T-helper 2 cell (primary cell): ENCODE data around the gene SLC17A9.

Experiments
- DNase-seq, 5 experiments: peaks; one replicate each; pipeline versions ENCODE4 v3.0.0 to v3.0.0-alpha.2; 2012 to 2022

The SLC17A9 gene

GRCh38 chr20:62938105-62938888 is 14.2 kb upstream of the SLC17A9 start, which contains the start of gene GID8:
Gene GID8 (plus strand): TSS chr20:62938147. CDS start chr20:62941503, 3,356 bp downstream.
- peak in 1 of 5 experiments; percentile 28 for DNase-seq

- no peak for DNase-seq
These were observed 11.6 kb upstream of the SLC17A9 start for GRCh38 chr20:62940875-62941274.

GRCh38 chr20:62941792-62942191 is 10.7 kb upstream of the SLC17A9 start:
- no peak for DNase-seq

GRCh38 chr20:62942456-62942855 is 10.1 kb upstream of the SLC17A9 start:
- DNase-seq: no peak

- no peak for DNase-seq
These were observed 9.1 kb upstream of the SLC17A9 start for GRCh38 chr20:62943396-62943795.

- no peak for DNase-seq
These were observed 8.3 kb upstream of the SLC17A9 start for GRCh38 chr20:62944184-62944583.

GRCh38 chr20:62944746-62945145 is 7.8 kb upstream of the SLC17A9 start:
- no peak for DNase-seq

- DNase-seq: no peak
These were observed 6.7 kb upstream of the SLC17A9 start for GRCh38 chr20:62945771-62946339.

GRCh38 chr20:62946918-62947317 is 5.6 kb upstream of the SLC17A9 start:
- DNase-seq: no peak

GRCh38 chr20:62947532-62948300 is 4.8 kb upstream of the SLC17A9 start:
- no peak for DNase-seq

GRCh38 chr20:62949153-62949821 is 3.2 kb upstream of the SLC17A9 start:
- no peak for DNase-seq

- DNase-seq: no peak
These were observed 2.5 kb upstream of the SLC17A9 start for GRCh38 chr20:62949962-62950361.

- DNase-seq: no peak
These were observed 1.8 kb upstream of the SLC17A9 start for GRCh38 chr20:62950741-62951140.

- no peak for DNase-seq
These were observed 1.2 kb upstream of the SLC17A9 start for GRCh38 chr20:62951143-62951895.

- no peak for DNase-seq
These were observed 575 bp upstream of the SLC17A9 start for GRCh38 chr20:62951896-62952372.

- no peak for DNase-seq
These were observed 694 bp downstream of the SLC17A9 start for GRCh38 chr20:62952968-62953838.

- DNase-seq: peak in 4 of 5 experiments; percentile 13 to 82 (median 70)
These were observed 1.6 kb downstream of the SLC17A9 start for GRCh38 chr20:62953839-62954703.

- no peak for DNase-seq
These were observed 3.2 kb downstream of the SLC17A9 start for GRCh38 chr20:62955519-62956386.
